Upper lobe of left lung (tissue), 4 donors: ENCODE measurements around the gene GRPEL1.

ENCODE experiments used
- EP300 ChIP-seq, 4 donors: sonication (generic); formaldehyde crosslinking; IDR thresholded peaks; one replicate each; pipeline ENCODE4 v1.5.1; 2017; ENCODE audit warnings: antibody characterized with exemption in 4 of 4, control low read depth in 2 of 4
- POLR2A ChIP-seq, 4 donors: fragments of 450-650 bp; IDR thresholded peaks; one replicate each; pipeline ENCODE4 v1.5.1; 2016 to 2017; ENCODE audit warnings: antibody characterized with exemption in 4 of 4, mild to moderate bottlenecking in 2 of 4
- POLR2AphosphoS5 ChIP-seq, 2 donors: sonication (generic); formaldehyde crosslinking; IDR thresholded peaks; one replicate each; pipeline ENCODE4 v1.5.1; 2017; ENCODE audit warnings: antibody characterized with exemption in 2 of 2
- TF ChIP-seq, protein P1 (sequence below), 6 experiments: fragments of 450-650 bp in 4 of 6; fragments of 200-600 bp in 2 of 6; sonication (generic) in 2 of 6; IDR thresholded peaks; one replicate each; pipeline ENCODE4 v1.5.1; 2016 to 2019; ENCODE audit warnings: antibody characterized with exemption in 6 of 6

DNA sequence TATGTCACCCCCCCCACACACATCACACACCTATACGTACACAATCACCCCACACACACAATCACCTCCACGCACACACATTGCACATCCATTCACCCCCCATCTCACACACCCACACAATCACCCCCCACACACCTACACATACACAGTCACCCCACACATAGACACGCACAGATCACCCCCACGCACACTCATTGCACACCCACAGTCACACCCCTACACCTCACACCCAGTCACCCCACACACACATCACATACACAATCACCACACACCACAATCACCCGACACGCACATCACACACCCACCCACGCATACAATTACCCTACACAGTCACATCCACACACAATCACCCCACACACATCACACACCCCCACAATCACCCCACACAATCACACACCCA is 40.6 kb downstream of the GRPEL1 start:
- TF ChIP-seq POLR2AphosphoS5 (IDR thresholded peaks at IDR 0.05) (no peak), POLR2A (IDR thresholded peaks at IDR 0.05) (no peak), EP300 (IDR thresholded peaks at IDR 0.05) (no peak)
- TF ChIP-seq, protein P1, sequence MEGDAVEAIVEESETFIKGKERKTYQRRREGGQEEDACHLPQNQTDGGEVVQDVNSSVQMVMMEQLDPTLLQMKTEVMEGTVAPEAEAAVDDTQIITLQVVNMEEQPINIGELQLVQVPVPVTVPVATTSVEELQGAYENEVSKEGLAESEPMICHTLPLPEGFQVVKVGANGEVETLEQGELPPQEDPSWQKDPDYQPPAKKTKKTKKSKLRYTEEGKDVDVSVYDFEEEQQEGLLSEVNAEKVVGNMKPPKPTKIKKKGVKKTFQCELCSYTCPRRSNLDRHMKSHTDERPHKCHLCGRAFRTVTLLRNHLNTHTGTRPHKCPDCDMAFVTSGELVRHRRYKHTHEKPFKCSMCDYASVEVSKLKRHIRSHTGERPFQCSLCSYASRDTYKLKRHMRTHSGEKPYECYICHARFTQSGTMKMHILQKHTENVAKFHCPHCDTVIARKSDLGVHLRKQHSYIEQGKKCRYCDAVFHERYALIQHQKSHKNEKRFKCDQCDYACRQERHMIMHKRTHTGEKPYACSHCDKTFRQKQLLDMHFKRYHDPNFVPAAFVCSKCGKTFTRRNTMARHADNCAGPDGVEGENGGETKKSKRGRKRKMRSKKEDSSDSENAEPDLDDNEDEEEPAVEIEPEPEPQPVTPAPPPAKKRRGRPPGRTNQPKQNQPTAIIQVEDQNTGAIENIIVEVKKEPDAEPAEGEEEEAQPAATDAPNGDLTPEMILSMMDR (IDR thresholded peaks at IDR 0.05), result no peak
